Peyer's patch (tissue), 4 donors: ENCODE data around the gene MARCKSL1.

Source experiments
- CTCF ChIP-seq, 6 experiments: fragments of 450-650 bp in 4 of 6; fragments of 200-600 bp in 2 of 6; sonication (generic) in 1 of 6; IDR thresholded peaks; one replicate each; pipeline ENCODE4 v1.5.1; 2017 to 2019; ENCODE audit warnings: antibody characterized with exemption in 6 of 6, mild to moderate bottlenecking in 3 of 6, moderate library complexity in 1 of 6
- POLR2A ChIP-seq, 2 donors: fragments of 450-650 bp; IDR thresholded peaks; one replicate each; pipeline ENCODE4 v1.5.1; 2017; ENCODE audit warnings: antibody characterized with exemption in 2 of 2, mild to moderate bottlenecking in 2 of 2, moderate library complexity in 2 of 2

- no peak for TF ChIP-seq CTCF (IDR thresholded peaks at IDR 0.05)
- TF ChIP-seq POLR2A (IDR thresholded peaks at IDR 0.05), result no peak
Observed at GRCh38 chr1:32341971-32342370, 5.9 kb upstream of the MARCKSL1 start.
